COLO668 (cell line): ENCODE measurements around the gene ADCY9.

ENCODE experiments used
- DNase-seq: peaks from one replicate; lab custom pipeline; 2025; ENCODE audit not compliant: unreplicated experiment; lab: John Stamatoyannopoulos, UW

The ADCY9 gene

GRCh38 chr16:3924763-3925162 lies 191.5 kb downstream of the ADCY9 start:
- DNase-seq: no peak

GRCh38 chr16:3922241-3922640 lies 194.0 kb downstream of the ADCY9 start:
- no peak for DNase-seq

- DNase-seq: no peak
Observed at GRCh38 chr16:3920206-3920605, 196.0 kb downstream of the ADCY9 start.

- DNase-seq: no peak
Observed at GRCh38 chr16:3919413-3919812, 196.8 kb downstream of the ADCY9 start.

GRCh38 chr16:3915426-3916260 lies 200.6 kb downstream of the ADCY9 start:
- DNase-seq: no peak

GRCh38 chr16:3912897-3913296 lies 203.3 kb downstream of the ADCY9 start:
- DNase-seq: no peak
